Measurements from ENCODE around the gene GSE1.
A peak's percentile ranks its signal among the peaks of the same experiment; 100 is the strongest.

Gene GSE1

DNA sequence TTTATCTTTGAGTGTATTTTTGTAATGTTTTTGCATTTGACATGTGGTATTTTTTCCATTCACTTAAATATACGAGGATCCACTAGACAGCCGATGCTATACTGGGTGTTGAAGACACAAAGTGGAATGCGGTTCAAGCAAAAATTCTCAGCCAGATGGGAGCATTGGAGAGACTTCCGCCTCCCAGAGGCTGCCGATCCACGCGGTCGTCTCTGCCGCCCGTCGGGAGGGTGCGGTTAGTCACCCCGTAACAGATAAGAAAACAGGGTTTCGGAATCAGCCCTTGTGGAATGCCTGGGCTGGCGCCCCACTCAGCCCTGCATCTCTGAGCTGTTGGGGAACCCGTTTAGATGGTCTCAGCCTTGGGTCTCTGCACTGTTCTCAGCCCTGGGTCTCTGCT lies 7.3 kb downstream of the GSE1 start:
- no peak for DNase-seq (ENCODE audit: low spot score)

DNA sequence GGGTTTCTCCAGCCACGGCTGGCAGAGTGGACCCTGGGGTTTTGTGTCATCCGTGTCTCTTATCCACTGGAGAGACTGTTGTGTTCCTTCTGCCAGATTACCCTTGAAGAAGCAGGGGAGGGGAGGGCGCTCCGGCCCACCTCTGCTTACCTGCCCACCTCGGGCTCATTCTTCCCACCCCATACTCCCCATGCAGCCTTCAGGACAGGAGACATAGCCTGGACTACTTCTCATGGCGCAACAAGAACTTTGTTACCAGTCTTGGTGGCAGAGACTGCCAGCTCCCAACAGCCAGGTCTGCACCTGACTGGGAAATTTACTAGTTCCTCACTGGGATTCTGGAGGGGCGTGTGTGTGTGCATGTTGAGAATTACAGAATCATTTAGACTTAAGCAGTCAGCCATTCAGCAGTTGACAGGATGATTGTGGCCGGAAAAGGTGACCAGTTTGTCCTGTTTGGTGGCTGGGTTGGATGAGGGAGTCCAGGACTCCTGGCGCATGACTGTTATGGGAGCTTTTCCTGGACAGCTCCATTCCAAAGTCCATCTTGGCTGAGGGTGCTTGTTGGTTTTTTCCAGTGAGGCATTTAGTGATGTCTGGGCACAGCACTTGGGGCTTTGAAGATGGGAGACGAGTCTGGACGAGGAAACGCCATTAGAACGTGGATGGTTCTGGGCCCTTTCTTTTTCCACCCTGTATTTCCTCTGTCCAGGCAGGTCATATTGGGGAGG lies 8.7 kb downstream of the GSE1 start:
- DNase-seq (ENCODE audit: low spot score): peak; percentile 62

DNA sequence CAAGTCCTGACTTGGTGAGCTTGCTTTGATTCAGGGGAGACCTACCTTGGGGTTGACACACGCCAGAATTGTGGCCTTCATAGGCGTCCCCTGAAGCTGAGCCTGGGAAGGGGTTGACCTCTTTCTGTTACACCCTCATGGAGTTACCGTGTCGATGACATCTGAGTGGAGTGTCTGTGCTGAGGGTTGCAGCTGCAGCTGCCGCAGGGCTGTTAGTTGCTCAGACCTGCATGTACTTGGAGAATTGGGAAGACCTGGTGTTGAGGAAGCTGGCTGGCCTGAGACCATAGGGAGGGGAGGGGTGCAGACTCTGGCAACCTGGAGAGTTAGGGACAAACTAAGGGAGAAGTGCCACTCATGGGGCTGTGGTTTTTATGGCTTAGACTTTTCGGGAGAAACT lies 9.6 kb downstream of the GSE1 start:
- DNase-seq (ENCODE audit: low spot score): no peak

DNA sequence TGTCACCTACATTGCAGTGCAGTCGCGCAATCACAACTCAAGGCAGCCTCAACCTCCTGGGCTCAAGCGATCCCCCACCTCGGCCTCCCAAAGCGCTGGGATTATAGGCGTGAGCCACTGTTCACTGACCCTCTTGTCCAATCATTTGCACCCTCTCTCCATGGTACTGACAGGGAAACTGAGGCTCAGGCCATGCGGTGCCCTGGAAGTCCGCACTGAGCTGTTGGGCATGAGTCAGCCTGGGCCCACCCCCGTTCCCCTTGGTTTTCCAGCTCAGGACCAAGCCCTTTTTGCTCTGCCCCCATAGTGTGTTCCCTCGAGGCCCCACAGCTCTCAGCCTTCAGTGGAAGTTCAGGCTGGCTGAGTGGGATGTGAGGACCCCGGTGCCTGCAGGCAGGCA lies 10.1 kb downstream of the GSE1 start:
- DNase-seq (ENCODE audit: low spot score): no peak

DNA sequence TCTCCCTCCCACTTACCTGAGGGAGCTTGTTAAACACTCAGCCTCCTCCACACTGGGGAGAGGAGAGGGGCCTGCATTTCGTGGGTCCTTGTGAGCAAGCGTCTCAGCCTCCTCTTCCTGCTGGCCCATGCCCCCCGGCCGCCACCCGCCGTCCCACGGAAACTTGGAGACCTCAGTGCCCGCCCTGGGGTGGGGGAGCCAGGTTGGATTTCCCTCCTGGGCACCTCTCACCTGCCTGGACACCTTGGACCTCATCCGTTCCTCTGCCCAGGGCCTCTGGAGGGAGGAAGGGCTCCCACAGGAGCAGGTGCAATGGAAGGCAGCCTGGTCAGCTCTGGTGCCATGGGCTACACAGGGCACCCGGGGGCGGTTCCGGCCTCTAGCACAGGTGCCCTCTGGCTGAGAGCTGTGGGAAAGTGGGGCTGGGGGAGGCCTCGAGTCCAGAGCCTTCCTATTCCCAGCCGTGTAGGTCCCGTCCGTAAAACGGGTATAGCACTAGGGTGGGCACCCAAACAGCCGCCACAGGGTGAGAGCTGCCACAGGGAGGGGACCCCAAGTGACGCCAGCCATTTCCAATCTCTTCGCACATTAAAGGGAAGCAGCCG lies 11.0 kb downstream of the GSE1 start:
- no peak for DNase-seq (ENCODE audit: low spot score)

DNA sequence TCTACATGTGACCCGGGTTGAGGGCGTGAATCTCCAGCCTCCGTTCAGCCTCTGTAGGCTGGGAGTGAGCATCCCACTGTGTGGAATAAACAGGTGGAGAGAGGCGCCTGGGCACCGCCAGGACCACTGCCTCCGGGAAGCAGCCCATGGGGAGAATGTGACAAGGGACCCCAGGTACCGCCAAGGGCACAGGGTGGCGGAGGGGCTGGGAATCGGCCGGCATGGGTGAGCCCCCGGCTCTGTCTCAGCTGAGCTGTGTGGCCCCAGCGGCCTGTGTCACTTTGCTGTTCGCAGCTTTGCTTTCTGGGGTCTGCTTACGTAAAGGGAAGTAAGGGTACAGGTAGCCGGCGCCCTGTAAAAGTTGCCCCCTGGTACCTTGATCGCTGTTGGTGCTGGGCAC lies 11.5 kb downstream of the GSE1 start:
- DNase-seq (ENCODE audit: low spot score): no peak

DNA sequence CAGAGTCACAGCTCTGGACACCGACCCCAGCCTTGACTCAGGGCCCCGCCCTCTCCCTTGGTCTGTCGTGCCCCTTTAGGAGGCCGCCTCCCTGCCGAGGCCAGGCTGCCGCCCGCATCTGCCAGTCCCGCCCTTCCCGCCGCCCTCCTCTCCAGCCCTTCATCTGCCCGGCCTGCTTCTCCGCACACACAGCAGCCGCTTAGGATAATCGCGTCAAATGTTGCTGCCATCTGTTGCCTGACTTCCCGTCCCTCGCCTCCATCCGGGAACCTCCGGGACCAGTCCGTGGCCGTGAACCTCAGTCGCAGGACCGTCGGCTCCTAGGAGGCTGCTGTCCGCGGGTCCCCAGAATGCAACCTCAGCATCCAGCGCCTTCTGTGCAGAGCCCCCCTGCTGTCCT lies 11.9 kb downstream of the GSE1 start:
- no peak for DNase-seq (ENCODE audit: low spot score)

DNA sequence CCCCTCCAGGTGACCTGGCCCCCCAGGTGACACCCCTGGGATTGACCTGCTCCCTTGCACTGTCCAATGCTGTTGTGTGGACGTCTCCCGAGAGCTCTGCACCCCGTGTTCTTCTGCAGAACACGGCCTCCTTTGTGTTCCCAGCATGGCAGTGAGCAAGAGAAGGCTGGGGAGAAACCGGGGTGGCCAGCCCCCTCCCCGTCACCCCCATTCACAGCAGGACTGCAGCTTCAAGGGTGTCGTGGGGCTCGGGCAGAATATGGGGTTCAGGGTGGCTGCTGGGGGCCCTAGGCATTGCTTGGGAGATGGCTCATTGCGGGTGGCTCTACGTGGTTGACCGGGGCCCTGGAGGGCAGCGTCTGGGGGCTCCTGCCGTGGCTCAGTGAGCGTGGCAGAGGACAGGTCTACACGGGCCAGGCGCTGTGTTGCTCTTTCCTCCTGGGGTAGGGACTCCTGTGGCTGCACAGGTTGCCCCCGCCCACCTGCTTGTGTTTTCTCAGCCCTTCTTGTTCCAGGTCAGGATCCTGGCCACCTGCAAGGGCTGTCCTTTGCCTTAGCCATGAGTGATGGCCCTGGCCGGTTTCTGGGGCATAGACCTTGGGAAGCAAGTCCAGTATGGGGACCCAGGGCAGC lies 12.5 kb downstream of the GSE1 start:
- DNase-seq (ENCODE audit: low spot score): no peak

DNA sequence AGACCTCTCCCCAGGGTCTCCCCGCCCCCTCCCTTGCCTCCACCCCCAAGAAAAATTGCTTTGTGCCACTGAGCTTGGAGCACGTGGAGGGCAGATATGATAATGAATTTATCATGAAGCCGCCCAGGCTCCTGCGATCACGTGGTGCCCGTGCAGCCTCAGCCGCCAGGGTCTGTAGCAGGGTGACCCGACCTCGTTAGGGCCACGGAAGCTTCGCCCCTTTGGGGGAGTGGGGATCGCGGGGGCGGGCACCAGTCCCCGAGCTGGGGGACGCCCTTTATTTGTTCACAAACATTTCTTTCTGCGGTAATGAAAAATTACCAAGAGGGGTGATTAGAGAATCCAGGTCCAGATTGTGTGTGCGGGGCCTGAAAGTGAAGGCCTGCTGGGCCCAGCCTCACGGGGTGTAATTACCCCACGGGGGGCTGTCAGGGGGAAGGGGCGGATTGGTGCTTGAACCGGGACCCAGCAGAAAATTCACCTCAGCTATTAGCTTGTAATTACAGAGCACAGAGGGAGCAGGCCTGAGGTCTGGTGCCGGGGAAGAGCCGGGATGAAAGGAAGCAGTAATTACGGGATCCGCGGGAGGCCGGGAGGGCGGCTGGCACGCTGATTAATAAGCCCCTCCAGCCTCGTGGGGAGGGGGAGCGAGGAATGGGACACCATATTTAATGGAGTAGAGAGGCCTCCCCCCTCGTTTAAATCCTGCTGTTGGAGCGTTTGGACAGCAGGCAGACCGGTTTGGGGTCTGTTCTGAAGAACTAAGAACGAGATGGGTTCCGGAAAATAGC lies 13.3 kb downstream of the GSE1 start:
- no peak for DNase-seq (ENCODE audit: low spot score)

DNA sequence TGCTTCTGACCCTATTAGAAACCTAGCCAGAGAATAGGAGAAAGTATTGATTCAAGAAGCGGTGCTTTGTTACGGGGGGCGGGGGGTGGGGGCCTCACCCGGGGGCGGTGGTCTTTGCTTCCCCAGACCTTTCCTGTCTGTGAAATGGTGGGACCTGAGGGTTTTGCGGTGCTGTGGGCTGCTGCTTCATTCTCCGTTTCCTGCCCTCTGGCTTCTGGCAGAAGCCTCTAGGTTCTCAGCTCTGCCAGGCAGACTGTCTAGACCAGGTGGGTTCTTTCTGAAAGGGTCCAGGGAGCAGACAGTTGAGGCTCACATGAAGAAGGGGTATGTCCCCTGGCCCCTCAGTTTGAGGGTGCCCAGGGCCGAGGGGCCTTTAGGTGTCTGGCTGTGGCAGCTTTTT lies 14.0 kb downstream of the GSE1 start:
- DNase-seq (ENCODE audit: low spot score): no peak

DNA sequence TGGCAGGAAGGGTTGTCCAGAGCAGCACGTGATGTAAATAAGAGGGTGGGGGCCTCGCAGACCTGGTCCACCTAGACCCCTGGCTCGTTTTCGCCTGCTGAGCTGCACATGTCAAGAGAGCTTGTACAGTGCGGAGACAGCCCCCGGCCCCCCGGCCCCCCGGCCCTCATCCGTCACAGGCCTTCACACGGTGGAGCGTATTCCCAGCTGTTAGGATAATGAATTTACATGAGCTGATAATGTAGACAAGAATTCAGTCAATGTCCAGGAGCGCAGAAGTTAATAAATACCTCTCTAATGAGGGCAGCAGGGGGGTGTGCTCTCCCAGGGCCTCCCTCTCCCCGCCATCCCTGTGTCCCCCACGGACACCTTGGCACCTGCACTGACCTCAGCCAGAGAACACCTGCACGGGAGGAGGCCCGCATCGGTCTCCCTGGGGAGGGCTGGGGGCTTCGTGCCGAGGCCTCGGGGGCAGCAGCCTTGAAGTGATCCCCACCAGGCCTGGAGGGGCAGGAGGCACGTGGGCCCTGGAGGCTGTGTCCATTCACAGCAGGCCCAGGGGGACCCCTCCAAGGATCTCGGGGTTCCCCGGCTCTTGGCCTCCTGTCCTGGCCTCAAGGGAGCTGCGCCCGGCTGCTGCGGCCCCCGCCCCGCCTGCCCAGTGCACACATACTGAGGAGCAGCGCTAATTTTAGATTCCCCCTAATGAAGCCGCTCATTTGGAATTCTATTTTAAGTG lies 14.6 kb downstream of the GSE1 start:
- DNase-seq (ENCODE audit: low spot score): no peak

DNA sequence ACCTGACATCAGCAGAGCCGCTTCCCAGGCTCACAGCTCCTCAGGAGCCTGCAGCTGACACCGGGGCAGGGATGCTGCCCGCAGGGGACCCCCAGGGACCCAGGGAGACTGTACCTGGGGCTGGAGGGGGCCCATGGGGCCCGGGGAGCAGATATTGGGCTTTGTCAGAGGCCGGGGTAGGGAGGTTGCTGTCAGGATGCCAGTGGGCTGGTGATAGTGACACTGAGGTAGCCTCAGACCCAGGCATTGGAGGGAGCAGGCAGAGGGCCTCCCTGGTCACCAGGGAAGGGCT lies 15.1 kb downstream of the GSE1 start:
- DNase-seq (ENCODE audit: low spot score): no peak

DNA sequence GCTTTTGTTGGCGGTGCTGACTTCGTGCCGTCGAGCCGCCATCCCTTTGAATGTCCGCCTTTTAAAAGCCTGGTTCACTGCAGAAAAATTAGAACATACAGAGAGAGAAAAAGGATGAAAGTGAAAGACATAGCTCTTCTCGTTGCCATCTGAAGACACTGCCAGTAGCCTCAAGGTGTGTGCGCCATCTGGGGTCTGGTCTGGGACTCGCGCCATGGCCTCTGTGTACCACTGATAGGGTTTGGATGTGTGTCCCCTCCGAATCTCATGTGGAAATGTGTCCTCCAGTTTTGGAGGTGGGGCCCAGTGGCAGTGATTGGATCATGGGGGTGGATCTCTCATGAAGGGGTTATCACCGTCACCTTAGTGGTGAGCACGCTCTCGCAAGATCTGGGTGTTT lies 15.5 kb downstream of the GSE1 start:
- DNase-seq (ENCODE audit: low spot score): no peak

DNA sequence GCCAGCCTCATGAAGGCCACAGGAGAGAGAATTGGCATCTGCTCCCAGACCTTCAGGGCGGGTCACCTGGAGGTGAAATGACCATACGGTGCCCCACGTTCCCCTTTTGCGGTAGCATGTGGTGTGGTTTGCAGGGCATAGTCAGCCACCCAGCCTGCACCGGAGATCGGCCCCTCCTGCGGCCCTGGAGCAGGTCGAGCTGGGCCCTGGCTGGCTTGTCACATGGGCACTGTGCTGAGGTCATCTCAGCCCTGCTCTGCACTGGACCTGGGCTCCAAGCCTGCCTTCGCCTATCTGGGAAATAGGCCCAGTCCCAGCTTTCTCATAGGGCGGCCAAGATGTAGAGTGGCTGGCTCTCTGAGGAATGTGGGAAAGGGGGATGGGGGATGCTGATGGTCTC lies 16.2 kb downstream of the GSE1 start:
- no peak for DNase-seq (ENCODE audit: low spot score)

DNA sequence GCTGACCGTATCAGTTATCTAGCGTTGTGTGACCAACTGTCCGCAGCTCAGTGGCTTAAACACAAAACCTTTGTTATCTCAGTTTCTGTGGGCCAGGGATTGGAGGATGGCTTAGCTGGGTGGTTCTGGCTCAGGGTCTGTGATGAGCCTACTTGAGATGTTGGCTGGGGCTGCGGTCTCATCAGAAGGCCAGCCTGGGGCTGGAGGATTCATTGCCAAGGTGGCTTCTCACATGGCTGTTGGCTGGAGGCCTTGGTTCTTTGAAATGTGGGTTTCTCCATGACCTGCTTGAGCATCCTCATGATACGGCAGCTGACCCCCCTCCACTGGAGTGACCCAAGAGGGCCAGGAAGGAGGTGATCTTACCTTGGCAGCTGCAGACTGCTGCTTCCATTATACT lies 16.7 kb downstream of the GSE1 start:
- DNase-seq (ENCODE audit: low spot score): no peak

DNA sequence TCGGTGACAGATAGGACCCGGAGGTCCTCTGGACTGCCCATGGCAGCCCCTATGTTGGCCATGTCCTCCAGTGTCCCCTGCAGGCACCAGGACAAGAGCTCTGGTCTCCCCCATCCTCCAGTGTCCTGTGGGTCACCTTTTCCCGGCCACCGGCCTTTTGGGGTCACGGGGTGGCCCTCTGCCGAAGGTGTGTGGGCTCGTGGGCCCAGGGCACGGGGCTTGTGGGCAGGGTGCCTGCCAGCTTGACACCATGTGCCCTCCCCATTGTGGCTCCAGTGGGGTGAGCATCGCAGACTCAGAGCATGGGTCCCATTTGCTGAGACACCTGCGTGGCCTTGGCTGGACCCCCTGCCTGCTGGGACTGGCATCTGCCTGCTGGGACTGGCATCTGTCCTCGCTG lies 18.1 kb downstream of the GSE1 start:
- DNase-seq (ENCODE audit: low spot score): no peak

DNA sequence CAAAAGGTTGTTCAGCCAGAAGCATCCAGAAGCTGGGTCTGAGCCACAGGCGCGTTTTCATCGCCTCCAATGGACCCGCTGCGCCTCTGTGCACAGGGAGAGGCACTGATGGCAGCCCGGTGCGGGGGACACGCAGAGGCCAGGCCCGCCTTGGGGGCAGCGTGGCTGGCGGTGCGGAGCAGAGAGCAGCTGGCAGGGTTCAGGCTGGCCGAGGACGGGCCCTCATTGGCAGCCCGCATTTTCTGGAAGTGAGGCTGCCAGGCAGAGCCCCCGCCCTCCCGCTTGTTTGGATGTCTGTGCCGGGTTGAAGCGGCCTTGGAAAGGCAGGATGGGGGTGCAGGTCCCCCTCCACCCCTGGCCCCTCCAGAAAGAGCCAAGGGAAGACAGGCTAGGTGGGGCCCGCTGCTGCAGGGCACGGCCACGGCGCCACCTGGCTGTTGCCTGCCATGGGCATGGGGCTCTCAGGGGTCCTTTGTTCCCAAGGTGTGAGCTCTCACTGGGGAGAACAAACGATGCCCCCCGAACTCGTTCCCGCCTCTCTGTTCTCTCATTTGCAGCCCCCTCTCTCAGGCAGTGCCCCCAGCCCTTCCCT lies 18.8 kb downstream of the GSE1 start:
- DNase-seq (ENCODE audit: low spot score): no peak

DNA sequence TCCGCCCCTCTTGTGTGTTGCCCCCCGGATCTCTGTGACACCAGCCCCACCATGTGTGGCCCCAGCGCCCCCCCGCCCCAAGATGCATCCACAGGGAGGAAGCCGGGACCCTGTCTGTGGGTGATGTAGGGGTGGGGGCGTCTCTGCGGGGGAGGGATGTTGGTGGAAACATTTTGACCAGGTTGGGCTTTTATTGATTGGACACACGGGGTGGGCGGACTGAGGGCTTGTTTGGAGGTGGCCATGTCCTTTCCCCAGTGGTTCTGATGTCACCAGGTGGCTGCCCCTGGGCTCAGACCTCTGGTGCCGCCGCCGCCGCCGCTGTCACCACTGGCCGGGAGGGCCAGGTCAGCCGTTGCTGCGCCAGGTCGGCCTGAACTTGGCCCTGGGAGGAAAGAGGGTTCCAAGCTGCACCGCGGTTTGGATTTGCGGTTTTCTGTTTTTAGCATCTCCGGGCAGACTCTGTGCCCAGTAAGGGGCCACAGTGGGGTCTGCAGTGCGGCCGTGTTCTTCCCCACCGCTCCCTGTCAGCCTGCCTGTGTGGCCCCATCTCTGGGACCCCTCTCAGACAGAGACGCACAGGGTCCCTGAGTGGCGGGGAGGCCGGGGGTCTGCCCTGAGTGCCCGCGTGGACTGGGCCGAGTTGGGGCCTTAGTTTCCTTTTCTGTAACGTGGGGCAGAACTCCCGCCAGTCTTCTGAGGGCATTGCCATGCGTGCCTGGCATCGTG lies 19.8 kb downstream of the GSE1 start:
- DNase-seq (ENCODE audit: low spot score): no peak

DNA sequence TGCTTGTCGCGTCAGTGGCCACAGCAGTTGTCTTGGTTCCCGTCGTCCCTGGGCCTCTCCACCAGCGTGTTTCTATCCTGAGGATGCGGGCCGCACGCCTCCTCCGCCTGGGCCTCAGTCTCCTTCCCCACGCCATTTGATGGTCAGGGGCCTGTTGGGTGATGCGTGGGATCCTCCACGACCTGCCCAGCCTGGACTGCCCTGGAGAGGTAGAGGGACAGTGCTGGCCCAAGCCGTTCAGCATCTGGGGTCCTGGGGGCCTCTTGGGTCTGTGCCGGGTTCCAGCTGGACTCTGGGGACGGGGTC lies 20.3 kb downstream of the GSE1 start:
- DNase-seq (ENCODE audit: low spot score): no peak

DNA sequence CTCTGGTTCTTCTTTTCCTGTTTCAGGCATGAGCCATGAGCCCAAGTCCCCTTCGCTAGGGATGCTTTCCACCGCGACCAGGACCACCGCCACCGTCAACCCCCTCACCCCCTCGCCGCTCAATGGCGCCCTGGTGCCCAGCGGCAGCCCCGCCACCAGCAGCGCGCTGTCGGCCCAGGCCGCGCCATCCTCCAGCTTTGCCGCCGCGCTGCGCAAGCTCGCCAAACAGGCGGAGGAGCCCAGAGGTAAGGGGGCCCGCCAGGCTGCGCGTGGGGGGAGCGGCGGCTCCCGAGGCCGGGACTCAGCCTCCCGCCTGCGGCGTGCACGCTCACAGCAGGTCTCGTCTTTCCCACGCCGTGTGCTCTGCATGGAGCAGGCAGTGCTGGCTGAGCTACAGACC lies 20.8 kb downstream of the GSE1 start:
- DNase-seq (ENCODE audit: low spot score): no peak

DNA sequence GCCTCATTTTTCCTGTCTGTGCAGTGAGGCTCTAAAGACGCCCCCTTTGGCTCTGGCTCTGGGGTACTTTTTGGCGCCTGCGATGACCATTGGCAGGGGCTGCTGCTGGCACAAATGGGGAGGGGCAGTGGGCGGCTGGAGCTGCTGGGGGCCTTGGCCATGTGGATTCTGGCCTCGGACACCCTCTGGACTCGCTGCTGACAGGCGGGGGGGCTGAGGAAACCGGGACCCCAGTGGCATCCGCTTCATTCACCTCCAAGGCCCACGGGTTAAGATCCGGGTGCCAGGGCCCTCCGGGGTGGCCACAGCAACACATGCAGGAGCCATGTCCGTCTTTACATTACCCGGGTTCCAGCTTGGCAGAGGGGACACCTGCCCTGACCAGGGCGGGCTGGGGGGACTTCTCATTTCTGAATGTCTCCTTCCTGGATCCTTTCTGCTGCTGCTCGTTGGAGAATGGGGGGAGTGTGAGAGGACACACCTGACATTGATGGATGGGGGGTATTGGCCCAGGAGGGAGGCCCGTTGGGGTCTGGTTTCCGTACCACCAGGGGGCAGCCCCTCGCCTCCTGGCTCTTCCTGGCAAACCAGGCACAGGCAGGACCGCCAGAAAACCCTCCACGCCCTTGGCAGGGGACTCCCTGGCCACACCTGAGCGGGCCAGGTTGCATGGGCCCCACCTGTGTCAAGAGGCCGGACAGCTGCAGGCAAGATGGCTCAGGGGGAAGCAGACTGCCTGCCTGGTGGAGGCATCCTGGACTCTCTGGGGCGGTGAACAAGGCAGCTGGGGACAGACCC lies 21.8 kb downstream of the GSE1 start:
- no peak for DNase-seq (ENCODE audit: low spot score)

Data from LoVo (cell line).